WTC11 (cell line): Measurements from ENCODE around the gene ADAM12. TPM values are rescaled to one million over a fixed set of nuclear protein-coding genes. Genes with fewer than 3 reads are reported as not detected.

Experiments used
- ATAC-seq: fragments of 200-7000 bp; cut with Tn5 transposase; 2 replicates; pipeline ENCODE4 v1.10.0; 2021; ENCODE audit warnings: mild to moderate bottlenecking, moderate library complexity
- CTCF ChIA-PET: fragments of 300-600 bp; sonication (Branson Sonifier 250); formaldehyde crosslinking; loops from one replicate; lab custom pipeline; 2021; ENCODE audit warnings: antibody characterized with exemption; lab: Charles Lee
- POLR2A ChIA-PET: fragments of 350-600 bp; sonication (Branson Sonifier 250); formaldehyde crosslinking; loops from one replicate; lab custom pipeline; 2021; ENCODE audit warnings: antibody characterized with exemption; lab: Charles Lee
- DNase-seq: peaks from one replicate; pipeline ENCODE4 v3.0.0; 2021; ENCODE audit warnings: low spot score
- H3K27ac Mint-ChIP-seq: 2 replicates; pipeline ENCODE4 v1.8.0; 2021; ENCODE audit warnings: mixed read lengths
- H3K27me3 Mint-ChIP-seq: 2 replicates; pipeline ENCODE4 v1.8.0; 2021; ENCODE audit warnings: low read depth, mild to moderate bottlenecking, moderate library complexity, mixed read lengths
- H3K36me3 Mint-ChIP-seq: 2 replicates; pipeline ENCODE4 v1.8.0; 2021; ENCODE audit warnings: mixed read lengths
- H3K4me1 Mint-ChIP-seq: 2 replicates; pipeline ENCODE4 v1.8.0; 2022; ENCODE audit warnings: mixed read lengths
- H3K4me3 Mint-ChIP-seq: 2 replicates; pipeline ENCODE4 v1.8.0; 2021; ENCODE audit warnings: mild to moderate bottlenecking, moderate library complexity, mixed read lengths
- H3K9me3 Mint-ChIP-seq: 2 replicates; pipeline ENCODE4 v1.8.0; 2021; ENCODE audit warnings: mixed read lengths
- CDX4 ChIP-seq: fragments of 250-450 bp; sonication (Bioruptor Pico); IDR thresholded peaks from 2 replicates; pipeline ENCODE4 v1.9.0; 2021; ENCODE audit warnings: moderate library complexity, mild to moderate bottlenecking, inconsistent platforms, borderline replicate concordance
- ELF4 ChIP-seq: sonication (generic); formaldehyde crosslinking; IDR thresholded peaks from 2 replicates; pipeline ENCODE4 v1.8.1; 2022; ENCODE audit warnings: low read depth, mild to moderate bottlenecking, moderate library complexity, missing genetic modification reagents
- ETV6 ChIP-seq: sonication (generic); formaldehyde crosslinking; IDR thresholded peaks from 2 replicates; pipeline ENCODE4 v1.8.1; 2022; ENCODE audit warnings: mild to moderate bottlenecking, missing genetic modification reagents
- FOXP1 ChIP-seq: sonication (generic); formaldehyde crosslinking; IDR thresholded peaks from 2 replicates; pipeline ENCODE4 v1.8.0; 2022; ENCODE audit warnings: missing genetic modification reagents, mild to moderate bottlenecking, moderate library complexity, borderline replicate concordance
- GRHL2 ChIP-seq: fragments of 250-450 bp; sonication (Bioruptor Pico); IDR thresholded peaks from 2 replicates; pipeline ENCODE4 v1.8.0; 2022; ENCODE audit warnings: mild to moderate bottlenecking, moderate library complexity; ENCODE audit not compliant: insufficient replicate concordance, severe bottlenecking
- HMGA2 ChIP-seq: fragments of 250-450 bp; sonication (Bioruptor Pico); IDR thresholded peaks from 2 replicates; pipeline ENCODE4 v1.4.0; 2021; ENCODE audit warnings: mild to moderate bottlenecking, moderate library complexity
- JAZF1 ChIP-seq: fragments of 250-450 bp; sonication (Bioruptor Pico); IDR thresholded peaks from 2 replicates; pipeline ENCODE4 v1.9.0; 2021; ENCODE audit warnings: moderate library complexity, mild to moderate bottlenecking, inconsistent platforms
- JUN ChIP-seq: sonication (generic); formaldehyde crosslinking; IDR thresholded peaks from 2 replicates; pipeline ENCODE4 v1.8.0; 2023; ENCODE audit warnings: mild to moderate bottlenecking, missing genetic modification reagents
- MXD4 ChIP-seq: fragments of 250-450 bp; sonication (Bioruptor Pico); IDR thresholded peaks from 2 replicates; pipeline ENCODE4 v1.8.0; 2021; ENCODE audit warnings: mild to moderate bottlenecking, moderate library complexity, borderline replicate concordance
- NFE2L1 ChIP-seq: sonication (generic); formaldehyde crosslinking; IDR thresholded peaks from 2 replicates; pipeline ENCODE4 v1.8.1; 2023; ENCODE audit warnings: missing genetic modification reagents
- OVOL2 ChIP-seq: fragments of 250-450 bp; sonication (Bioruptor Pico); IDR thresholded peaks from 2 replicates; pipeline ENCODE4 v1.9.0; 2021; ENCODE audit warnings: mild to moderate bottlenecking, borderline replicate concordance
- PRDM15 ChIP-seq: sonication (generic); formaldehyde crosslinking; IDR thresholded peaks from 2 replicates; pipeline ENCODE4 v1.8.0; 2022; ENCODE audit warnings: missing genetic modification reagents
- RELA ChIP-seq: sonication (generic); formaldehyde crosslinking; IDR thresholded peaks from 2 replicates; pipeline ENCODE4 v1.8.1; 2022; ENCODE audit warnings: missing genetic modification reagents, mild to moderate bottlenecking, borderline replicate concordance
- STAT6 ChIP-seq: sonication (generic); formaldehyde crosslinking; conservative IDR thresholded peaks from 2 replicates; pipeline ENCODE4 v1.8.1; 2023; ENCODE audit warnings: mild to moderate bottlenecking, low read depth, missing genetic modification reagents, moderate library complexity
- TCF7 ChIP-seq: sonication (generic); formaldehyde crosslinking; IDR thresholded peaks from 2 replicates; pipeline ENCODE4 v1.8.0; 2022; ENCODE audit warnings: mild to moderate bottlenecking, low read depth, missing genetic modification reagents, moderate library complexity
- TEAD4 ChIP-seq: sonication (generic); formaldehyde crosslinking; IDR thresholded peaks from 2 replicates; pipeline ENCODE4 v1.8.0; 2022; ENCODE audit warnings: mild to moderate bottlenecking, missing genetic modification reagents
- ZBTB21 ChIP-seq: sonication (generic); formaldehyde crosslinking; IDR thresholded peaks from 2 replicates; pipeline ENCODE4 v1.8.1; 2023; ENCODE audit warnings: mild to moderate bottlenecking, missing genetic modification reagents, borderline replicate concordance
- ZNF138 ChIP-seq: sonication (generic); formaldehyde crosslinking; conservative IDR thresholded peaks from 2 replicates; pipeline ENCODE4 v1.8.1; 2022; ENCODE audit warnings: mild to moderate bottlenecking, moderate library complexity, missing genetic modification reagents
- ZNF219 ChIP-seq: sonication (generic); formaldehyde crosslinking; IDR thresholded peaks from 2 replicates; pipeline ENCODE4 v1.8.0; 2023; ENCODE audit warnings: missing genetic modification reagents, mild to moderate bottlenecking, borderline replicate concordance
- ZNF232 ChIP-seq: sonication (generic); formaldehyde crosslinking; IDR thresholded peaks from 2 replicates; pipeline ENCODE4 v1.8.0; 2022; ENCODE audit warnings: mild to moderate bottlenecking, missing genetic modification reagents
- ZNF416 ChIP-seq: fragments of 250-450 bp; sonication (Bioruptor Pico); IDR thresholded peaks from 2 replicates; pipeline ENCODE4 v1.9.0; 2021; ENCODE audit warnings: mild to moderate bottlenecking, inconsistent platforms
- total RNA-seq: library from RNA; stranded (reverse); gene quantifications from 3 replicates; pipeline ENCODE4 v1.2.3, GENCODE V29; 2021
- TF ChIP-seq, protein P1 (sequence below): sonication (generic); formaldehyde crosslinking; IDR thresholded peaks from 2 replicates; pipeline ENCODE4 v1.8.1; 2023; ENCODE audit warnings: mild to moderate bottlenecking, missing genetic modification reagents
- TF ChIP-seq, protein P2 (sequence below): sonication (generic); formaldehyde crosslinking; IDR thresholded peaks from 2 replicates; pipeline ENCODE4 v1.8.0; 2022; ENCODE audit warnings: mild to moderate bottlenecking, missing genetic modification reagents
- TF ChIP-seq, protein P3 (sequence below): sonication (generic); formaldehyde crosslinking; IDR thresholded peaks from 2 replicates; pipeline ENCODE4 v1.8.1; 2022; ENCODE audit warnings: mild to moderate bottlenecking, missing genetic modification reagents, moderate library complexity, borderline replicate concordance

The ADAM12 gene
- total RNA-seq, 1 experiment from 2014 or later = 0.22 TPM

- TF ChIP-seq STAT6 (CRISPR knock-in tag) = no peak
- TF ChIP-seq ELF4 (CRISPR knock-in tag) = no peak
- TF ChIP-seq ZNF232 (CRISPR knock-in tag) = no peak
- TF ChIP-seq, protein P1, sequence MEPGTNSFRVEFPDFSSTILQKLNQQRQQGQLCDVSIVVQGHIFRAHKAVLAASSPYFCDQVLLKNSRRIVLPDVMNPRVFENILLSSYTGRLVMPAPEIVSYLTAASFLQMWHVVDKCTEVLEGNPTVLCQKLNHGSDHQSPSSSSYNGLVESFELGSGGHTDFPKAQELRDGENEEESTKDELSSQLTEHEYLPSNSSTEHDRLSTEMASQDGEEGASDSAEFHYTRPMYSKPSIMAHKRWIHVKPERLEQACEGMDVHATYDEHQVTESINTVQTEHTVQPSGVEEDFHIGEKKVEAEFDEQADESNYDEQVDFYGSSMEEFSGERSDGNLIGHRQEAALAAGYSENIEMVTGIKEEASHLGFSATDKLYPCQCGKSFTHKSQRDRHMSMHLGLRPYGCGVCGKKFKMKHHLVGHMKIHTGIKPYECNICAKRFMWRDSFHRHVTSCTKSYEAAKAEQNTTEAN (CRISPR knock-in tag) = no peak
- TF ChIP-seq TCF7 (CRISPR knock-in tag) = no peak
- no peak for TF ChIP-seq ZNF219 (CRISPR knock-in tag)
- TF ChIP-seq MXD4 (CRISPR knock-in tag) = no peak
- TF ChIP-seq ZNF138 (CRISPR knock-in tag) = no peak
- TF ChIP-seq NFE2L1 (CRISPR knock-in tag) = no peak
- no peak for TF ChIP-seq ZBTB21 (CRISPR knock-in tag)
- no peak for TF ChIP-seq ZNF416 (CRISPR knock-in tag)
- TF ChIP-seq CDX4 = no peak
Observed at GRCh38 chr10:126123466-126123865, 264.8 kb downstream of the ADAM12 start (continued).

DNA sequence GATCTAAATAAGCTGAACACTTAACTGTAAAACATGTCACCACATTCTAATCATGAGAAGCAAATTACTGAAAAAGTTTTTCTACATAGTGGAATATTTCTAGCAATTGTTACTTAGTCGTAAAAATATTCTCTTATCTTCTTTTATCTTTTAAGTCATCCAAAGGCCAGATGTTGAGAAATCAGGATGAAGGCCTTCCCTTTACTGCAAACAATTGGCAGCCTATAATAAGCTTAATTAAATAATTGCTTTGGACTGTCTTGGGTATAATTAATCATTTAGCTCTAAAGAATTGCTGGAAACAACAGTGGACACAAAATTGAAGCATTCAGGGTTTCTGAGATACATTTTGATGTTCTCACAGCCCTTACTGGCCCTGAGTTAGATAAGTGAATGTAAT lies 265.4 kb downstream of the ADAM12 start:
- no peak for TF ChIP-seq JUN (CRISPR knock-in tag)
- no peak for TF ChIP-seq HMGA2 (CRISPR knock-in tag)
- TF ChIP-seq JAZF1 (CRISPR knock-in tag) = no peak
- no peak for TF ChIP-seq ELF4 (CRISPR knock-in tag)
- TF ChIP-seq GRHL2 (CRISPR knock-in tag) = no peak
- TF ChIP-seq, protein P2, sequence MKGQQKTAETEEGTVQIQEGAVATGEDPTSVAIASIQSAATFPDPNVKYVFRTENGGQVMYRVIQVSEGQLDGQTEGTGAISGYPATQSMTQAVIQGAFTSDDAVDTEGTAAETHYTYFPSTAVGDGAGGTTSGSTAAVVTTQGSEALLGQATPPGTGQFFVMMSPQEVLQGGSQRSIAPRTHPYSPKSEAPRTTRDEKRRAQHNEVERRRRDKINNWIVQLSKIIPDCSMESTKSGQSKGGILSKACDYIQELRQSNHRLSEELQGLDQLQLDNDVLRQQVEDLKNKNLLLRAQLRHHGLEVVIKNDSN (CRISPR knock-in tag) = no peak
- no peak for TF ChIP-seq TEAD4 (CRISPR knock-in tag)
- TF ChIP-seq, all 79 proteins: peak for 0
- H3K27me3 Mint-ChIP-seq = peaks cover 42% of the 10 kb centered on the region
- no peak overlapping the region for H3K4me3 Mint-ChIP-seq
- peaks cover 18% of the 10 kb centered on the region for H3K4me1 Mint-ChIP-seq
- DNase-seq (no peak), ATAC-seq (no peak)
- no peak overlapping the region for H3K27ac Mint-ChIP-seq
- H3K36me3 Mint-ChIP-seq = peaks cover 7% of the 10 kb centered on the region; the same call in 1 of the 2 replicates
- POLR2A ChIA-PET = no interaction called here
- peaks cover 23% of the 10 kb centered on the region for H3K9me3 Mint-ChIP-seq
- CTCF ChIA-PET = no interaction called here

DNA sequence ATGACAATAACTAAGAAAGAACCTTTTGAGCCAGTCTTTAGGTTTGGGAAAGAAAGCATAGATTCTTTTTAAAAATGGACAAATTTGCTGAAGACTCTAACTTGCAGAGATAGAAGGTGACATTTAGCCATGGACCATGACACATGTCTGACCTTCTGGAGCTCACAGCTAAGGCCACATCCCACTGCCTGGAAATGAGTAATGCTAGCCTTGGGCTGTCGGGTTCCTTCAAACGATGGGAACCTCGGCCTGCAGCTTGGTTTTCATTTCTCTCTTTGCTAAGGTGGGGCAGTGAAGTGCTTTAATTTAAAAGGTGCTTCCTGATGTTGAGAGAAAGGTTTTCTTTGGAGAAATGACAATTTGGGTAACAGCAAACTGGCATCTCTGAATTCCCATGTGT lies 268.7 kb downstream of the ADAM12 start:
- CTCF ChIA-PET = no interaction called here
- H3K4me3 Mint-ChIP-seq = no peak overlapping the region
- ATAC-seq = no peak
- no peak overlapping the region for H3K27ac Mint-ChIP-seq
- H3K4me1 Mint-ChIP-seq = peaks cover 38% of the 10 kb centered on the region
- DNase-seq = no peak
- POLR2A ChIA-PET = no interaction called here
- peaks cover 23% of the 10 kb centered on the region for H3K9me3 Mint-ChIP-seq
- H3K36me3 Mint-ChIP-seq = peaks cover 7% of the 10 kb centered on the region; the same call in 1 of the 2 replicates
- H3K27me3 Mint-ChIP-seq = peaks cover 30% of the 10 kb centered on the region
- TF ChIP-seq OVOL2 (CRISPR knock-in tag) = no peak
- TF ChIP-seq RELA = no peak
- TF ChIP-seq PRDM15 (CRISPR knock-in tag) = no peak
- TF ChIP-seq, protein P3, sequence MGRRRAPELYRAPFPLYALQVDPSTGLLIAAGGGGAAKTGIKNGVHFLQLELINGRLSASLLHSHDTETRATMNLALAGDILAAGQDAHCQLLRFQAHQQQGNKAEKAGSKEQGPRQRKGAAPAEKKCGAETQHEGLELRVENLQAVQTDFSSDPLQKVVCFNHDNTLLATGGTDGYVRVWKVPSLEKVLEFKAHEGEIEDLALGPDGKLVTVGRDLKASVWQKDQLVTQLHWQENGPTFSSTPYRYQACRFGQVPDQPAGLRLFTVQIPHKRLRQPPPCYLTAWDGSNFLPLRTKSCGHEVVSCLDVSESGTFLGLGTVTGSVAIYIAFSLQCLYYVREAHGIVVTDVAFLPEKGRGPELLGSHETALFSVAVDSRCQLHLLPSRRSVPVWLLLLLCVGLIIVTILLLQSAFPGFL (CRISPR knock-in tag) = no peak
- no peak for TF ChIP-seq FOXP1 (CRISPR knock-in tag)
- TF ChIP-seq ETV6 = no peak
